ENCODE measurements around the gene SLCO2A1.

The SLCO2A1 gene

DNA sequence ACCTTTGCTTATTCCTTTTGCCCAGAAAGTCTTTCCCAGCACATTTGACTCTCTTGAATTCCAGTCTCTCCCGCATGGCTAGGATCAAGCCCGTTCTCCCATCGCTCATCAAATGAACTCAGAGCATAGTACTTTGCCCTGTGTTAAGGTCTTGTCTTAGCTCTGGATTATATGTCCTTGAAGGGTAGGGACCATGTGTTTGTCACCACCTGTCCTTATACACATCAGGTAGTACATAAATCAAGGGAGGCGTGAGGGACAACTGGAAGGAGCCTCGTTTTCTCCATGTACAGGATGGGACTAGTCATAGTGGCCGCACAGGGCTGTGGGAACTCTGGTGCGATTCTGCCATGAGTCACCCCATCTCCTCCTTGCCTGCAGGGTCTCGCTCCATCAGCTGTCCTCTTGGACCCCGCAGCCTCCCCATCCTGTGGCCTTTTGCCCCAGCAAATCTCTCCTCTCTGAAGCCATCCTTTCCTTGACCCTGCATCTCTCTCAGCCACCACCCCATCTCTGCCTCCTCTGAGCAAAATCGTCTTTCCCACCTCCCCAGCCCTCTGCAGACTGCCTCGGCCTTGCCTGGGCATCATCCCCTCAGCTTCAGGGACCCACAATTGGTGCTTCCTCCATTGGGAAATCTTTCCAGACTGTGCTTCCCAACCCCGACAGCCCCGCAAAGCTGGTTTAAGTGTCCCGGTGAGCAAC is 100.7 kb downstream of the SLCO2A1 start:
- DNase-seq = no peak

DNA sequence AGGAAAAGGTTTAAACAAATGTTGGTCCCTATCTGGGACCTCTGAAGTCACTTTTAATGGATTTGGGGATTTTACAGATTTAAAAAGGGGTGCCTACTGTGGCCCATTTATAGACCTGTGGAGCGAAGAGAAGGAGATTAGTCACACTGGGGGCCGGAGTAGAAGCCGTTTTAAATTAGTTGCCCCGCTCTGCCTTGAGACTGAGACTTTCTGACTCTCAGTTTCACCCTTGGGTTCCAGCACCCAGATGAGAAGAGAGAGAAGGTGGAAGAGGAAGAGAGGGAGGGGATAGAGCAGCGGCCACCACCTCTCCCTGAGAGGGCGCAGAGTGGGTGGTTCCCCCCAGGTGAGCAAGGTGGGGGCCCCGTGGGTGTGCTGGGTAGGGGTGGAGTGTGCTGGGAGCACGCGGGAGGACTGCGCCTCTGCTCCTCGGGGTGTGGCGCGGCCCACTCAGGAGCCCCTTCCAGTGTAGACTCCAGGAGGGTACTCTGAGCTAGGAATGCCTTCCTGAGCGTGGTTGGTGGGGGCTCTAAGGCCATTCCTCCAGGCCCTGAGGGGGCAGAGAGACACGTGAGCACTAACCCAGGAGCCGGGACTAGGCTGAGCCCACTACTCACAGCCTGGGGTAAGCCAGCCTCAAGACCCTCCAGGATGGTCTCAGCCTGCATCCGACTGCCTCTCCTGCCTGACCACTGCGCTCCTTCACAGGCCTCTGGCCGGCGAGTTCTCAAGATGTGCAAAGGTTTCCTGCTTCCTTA is 101.4 kb downstream of the SLCO2A1 start:
- DNase-seq = no peak

DNA sequence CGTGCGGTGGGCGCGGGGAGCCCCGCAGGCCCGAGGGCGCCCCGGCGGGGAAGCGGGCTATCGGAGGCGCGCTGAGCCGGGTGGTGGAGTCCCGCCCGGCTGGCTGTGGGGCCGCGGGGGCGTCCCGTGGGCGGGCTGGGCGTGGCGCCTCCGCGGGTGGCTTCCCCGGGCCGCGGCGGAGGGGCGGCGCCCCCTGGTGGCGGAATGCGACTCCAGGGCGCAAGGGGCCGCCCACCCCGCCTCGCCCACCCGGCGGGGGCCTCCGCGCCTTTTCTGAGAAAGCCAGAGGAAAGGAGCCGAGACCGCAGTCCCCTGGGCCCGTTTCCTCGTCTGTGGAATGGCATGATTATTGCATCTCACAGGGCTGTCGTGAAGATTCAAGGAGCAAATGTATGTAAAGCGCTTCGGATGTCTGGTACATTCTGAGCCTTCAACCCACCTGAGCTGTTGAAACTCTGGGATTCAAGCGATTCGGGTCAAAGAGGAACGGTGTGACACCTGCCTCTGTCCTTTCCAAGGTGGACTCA is 102.1 kb downstream of the SLCO2A1 start:
- DNase-seq = peak; percentile 47

DNA sequence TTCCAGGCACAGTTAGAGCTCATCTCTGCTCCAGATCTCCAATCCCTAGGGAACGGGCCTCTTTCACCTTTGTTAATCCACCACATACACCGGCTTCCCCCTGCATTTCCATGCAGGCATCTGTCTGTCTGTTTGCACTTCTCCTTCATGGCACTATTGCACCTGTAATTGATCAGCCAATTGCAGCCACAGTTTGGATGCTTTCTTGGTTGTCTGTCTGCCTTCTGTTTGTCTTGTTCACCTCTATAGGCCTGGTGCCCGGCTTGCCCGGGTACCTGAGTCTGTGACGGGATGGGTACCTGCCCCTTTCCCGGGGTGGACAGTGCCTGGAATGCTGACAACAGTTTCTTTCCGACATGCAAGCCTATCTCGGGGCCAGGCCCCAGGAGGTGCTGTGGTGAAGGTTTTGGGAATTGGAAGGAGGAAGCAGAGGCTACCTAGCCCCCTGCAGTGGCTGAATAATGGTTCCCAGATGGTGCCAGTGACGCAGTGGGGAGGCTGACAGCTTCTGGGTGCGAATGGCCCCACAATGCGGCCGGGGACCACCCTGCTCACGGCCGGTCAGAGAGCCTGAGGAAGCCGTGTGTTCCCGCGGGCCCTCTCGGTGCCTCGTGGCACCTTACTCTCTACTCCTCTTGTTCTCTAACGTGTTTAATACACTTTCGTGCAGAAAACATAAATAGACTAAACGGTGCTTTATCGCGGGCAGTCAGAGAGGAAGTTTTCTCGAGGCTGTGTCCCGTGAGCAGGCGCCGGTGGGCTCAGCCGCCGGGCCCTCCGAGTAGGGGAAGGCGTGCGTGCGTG is 102.8 kb downstream of the SLCO2A1 start:
- DNase-seq = no peak

DNA sequence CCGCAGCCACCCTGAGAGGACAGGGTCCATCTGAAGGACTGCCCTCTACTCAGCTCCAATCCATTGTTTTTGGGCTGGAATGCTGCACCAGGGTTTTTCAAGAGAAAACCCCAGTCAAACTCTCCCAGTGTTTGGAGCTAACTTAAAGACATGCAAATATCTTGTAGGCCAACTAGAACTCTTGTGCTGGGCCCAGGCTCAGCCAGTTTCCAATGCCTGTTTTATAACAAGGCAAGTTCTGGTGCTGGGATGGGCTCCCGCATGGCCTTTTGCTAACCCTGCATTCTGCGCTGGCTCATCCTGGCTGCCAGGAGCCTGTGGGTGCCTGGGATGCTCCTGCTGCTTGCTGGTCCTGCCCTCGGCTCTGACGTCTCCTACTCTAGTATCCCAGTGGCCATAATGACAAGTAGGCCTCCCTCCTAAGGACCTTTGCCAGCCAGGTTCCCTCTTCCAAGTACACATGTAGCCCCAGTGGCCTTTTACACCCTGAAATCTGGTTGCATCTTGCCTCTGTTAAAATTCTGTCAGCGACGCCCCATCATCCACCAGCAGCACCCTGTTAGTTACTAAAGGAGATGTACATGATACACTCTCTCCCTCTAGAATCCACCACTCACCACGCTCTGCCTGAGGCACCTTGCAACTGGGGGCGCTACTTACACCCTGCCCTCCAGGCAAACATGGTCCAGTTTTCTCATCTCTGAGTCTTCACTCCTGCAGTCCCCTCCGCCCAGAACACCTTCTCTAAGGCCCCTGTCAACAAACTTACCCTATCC is 103.6 kb downstream of the SLCO2A1 start:
- no peak for DNase-seq

DNA sequence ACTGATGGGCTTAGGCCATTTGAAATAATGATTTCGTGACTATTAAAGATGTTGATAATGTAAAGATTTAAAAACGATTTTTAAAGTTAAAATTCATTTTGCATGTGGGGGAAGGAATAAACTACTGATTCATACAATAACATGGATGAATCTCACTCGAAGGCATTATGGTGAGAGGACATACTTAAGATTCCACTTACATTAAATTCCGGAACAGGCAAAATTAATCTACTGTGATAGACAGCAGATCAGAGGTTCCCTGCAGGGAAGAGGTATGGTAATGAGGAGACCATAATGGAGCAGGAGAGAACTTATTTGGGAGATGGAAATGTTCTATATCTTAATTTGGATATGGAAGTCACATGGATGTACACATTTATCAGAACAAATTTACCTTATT is 105.7 kb downstream of the SLCO2A1 start:
- no peak for DNase-seq

DNA sequence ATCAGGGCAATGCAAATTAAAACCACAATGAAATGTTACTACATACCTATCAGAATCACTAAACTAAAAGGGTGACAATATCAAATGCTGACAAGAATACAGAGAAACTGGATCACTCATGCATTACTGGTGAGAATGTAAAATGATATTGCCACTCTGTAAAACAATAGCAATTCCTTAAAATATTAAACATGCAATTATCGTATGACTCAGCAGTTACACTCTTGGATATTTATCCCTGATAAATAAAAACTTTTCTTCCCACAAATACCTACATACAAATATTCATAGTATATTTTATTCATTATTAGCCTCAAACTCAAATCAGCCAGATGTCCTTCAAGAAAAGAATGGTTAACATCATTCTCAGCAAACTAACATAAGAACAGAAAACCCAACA is 108.1 kb downstream of the SLCO2A1 start:
- DNase-seq = no peak

DNA sequence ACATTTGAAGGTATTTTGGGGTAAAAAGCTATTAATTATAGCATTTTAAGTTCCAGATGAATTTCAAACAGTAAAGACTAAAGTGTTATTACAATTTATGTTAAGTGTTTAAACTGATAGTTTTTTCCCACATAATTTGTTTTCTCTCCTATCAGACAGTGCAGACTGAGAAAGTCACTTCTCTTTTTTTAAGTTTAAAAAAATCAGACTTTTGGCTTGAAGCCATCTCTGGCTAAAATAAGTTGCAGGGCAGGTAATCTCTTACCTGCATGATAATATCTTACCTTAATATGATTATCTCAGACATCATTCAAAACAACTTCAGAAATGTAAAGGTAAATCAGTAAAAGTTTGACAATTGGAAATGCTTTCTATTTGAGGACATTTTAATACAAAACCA is 112.6 kb downstream of the SLCO2A1 start:
- no peak for DNase-seq

DNA sequence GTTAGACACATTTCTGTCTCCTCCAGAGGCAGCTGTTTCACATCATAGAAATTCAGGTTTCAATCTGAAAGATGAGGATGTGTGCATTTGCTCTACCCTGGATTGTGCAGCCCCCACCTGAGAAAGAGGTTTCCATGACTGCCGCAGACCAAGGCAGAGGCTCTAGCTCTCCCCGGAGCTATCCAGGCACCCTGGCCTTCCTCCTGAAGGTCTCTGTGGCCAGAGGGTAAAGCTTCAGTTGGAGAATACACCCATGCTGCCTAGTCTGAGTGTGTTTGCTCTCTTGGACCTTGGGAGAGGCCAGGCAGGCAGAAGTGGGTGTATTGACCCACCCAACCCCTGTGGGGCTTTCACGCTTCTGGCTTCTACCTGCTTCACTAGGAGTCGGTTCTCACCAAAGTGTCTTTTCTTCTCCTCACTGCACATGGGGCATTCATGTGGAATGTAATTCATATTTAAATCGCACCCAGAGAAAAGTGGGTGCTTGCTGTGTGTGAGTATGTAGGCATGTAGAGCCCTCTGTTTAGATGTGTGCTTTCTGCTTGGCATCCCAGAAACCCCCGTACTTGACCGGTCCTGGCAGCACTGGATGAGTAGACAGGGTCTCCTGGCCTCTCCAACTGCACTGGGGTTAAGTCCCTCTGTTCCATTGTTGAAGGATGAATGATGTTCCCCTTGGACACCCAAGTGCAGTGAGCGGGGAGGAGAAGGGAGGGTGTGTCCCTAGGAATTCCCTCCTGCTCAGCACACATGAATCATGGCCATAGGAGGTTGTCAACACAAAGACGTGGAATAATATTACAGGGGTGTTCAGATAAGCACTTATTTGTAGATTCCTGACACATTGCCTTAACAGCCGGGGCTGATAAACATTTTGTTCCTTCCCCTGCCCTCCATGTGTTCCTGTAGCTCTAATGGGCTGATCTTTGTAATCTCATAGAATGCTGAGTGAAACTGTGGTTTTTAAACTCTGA is 113.8 kb downstream of the SLCO2A1 start:
- no peak for DNase-seq

DNA sequence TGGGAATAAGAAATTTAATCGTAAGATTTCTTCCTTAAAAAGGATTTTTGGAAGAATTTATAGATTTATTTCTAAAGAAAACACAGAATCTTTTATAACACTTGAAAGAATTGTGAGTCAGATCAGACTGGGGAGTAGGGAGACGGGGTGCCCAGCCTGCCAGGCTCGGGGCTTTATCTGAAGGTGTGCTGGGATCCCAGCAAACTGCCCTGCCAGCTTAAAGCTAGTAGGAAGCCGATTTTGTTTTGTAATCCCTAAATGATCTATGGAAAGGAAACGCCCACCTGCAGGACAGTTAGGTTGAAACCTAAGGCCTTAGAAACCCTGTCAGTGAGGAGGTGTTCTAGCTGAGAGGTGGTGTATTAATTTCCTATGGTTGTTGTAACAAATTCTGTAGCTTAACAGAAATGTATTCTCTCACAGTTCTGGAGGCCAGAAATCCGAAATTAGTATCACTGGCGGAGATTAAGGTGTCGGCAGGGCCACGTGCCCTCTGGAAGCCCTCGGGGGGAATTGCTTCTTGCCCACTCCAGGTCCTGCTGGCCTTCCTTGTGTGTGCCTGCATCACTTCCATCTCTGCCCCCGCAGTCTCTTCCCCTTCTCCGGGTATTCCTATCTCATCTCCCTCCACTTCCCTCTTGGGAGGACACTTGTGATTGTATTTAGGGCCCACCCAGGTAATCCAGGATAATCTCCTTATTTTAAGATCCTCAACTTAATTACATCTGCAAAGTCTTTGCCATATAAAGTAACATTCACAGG is 114.7 kb downstream of the SLCO2A1 start:
- DNase-seq = no peak

DNA sequence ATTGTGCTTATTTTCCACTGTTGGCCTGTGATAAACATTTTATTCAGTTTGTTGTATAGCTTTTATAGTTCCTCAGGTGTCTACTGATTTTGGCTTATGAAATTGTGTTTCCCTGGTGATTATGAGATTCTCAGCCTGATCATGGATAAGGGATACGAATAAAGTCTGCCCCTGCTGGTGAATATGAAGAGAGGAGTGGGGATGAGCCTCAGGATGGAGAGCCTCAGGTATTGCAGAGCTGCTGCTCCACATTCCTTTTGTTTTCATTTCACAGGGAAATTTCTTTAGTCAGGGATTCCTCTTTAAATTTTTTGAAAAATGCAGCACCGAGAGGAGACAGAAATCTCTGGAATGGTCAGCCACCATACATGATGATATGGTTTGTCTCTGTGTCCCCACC is 119.3 kb downstream of the SLCO2A1 start:
- no peak for DNase-seq

DNA sequence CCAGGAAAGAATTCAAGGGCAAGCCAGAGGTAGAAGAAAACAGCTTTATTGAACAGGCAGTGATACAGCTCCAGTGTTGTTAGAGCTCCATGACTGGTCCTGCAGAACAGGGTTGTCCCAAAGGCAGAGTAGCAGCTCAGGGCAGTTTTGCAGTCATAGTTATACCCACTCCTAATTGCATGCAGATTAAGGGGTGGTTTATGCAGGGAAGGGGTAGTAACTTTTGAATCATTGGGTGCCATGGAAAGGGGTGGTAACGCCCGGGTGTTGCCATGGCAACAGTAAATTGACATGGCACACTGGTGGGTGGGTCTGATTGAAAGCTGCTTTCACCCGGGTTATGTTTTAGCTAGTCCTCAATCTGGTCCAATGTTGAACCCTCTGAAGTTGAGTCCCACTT is 124.3 kb downstream of the SLCO2A1 start:
- no peak for DNase-seq

DNA sequence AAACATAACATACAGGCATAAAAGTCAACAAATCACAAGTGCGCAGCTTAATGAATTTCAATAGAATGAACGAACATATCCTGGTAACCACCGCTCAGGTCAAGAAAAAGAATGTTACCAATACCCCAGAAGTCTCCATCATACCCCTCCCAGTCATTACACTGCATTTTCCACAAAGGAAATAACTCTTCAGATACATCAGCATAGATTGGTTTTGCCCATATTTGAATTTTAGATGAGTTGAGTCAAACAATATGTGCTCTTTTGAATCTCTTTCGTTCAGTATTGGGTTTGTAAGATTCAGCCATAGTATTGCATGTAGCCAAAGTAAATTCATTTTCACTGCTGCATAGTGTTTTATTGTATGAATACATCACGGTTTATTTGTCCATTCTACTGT is 127.9 kb downstream of the SLCO2A1 start:
- no peak for DNase-seq

DNA sequence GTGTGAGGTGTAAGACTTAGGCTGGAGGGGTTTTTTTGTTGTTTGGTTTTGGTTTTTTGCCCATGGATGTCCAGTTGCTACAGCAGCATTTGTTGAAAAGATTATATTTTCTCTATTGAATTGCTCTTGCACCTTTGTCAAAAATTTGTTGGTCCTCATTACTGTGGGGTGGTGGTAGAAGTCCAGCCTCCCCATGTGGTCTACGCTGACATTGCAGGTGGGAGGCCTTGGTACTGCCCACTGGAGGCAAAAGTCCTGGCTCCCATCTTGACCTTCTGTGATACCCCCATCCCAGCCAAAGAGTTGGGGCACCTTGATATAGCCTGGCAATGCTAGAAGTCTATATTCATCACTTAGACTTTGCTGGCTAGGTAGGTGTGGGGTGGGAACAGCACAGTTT is 128.6 kb downstream of the SLCO2A1 start:
- DNase-seq = no peak

DNA sequence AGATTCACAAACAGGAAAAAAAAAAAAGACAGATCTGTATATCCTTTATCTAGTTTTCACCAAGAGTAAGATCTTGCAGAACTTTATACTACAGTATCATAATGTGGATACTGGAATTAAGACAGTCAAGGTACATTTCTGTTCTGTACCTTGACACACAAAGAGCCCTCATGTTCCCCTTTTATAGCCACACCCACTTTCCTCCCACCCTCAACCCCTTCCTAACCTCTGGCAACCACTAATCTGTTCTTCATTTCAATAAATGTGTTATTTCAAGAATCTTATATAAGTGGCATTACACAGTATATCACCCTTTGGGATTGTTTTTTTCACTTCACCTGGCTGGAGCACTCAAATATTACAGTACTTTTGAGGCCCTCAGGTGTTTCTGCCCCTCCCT is 130.4 kb downstream of the SLCO2A1 start:
- no peak for DNase-seq

DNA sequence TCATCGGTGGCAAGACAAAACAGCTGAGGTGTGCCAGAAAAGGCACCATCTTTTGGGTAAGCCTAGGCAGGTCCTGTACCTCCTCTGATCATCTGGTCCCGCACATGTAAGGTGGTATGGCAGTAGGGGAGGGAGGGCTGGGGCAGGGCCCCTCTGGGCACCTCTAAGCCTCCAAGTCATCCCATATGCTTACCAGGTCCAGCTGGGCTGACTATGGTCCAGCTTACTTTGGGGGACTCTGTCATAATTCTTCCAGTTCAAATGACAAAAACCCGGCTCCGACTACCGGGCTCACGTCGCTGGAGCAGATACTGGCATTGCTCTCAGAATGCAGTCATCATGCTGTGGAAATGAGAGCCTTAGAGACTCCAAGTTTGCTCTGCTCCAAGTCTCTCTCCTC is 132.2 kb downstream of the SLCO2A1 start:
- no peak for DNase-seq

DNA sequence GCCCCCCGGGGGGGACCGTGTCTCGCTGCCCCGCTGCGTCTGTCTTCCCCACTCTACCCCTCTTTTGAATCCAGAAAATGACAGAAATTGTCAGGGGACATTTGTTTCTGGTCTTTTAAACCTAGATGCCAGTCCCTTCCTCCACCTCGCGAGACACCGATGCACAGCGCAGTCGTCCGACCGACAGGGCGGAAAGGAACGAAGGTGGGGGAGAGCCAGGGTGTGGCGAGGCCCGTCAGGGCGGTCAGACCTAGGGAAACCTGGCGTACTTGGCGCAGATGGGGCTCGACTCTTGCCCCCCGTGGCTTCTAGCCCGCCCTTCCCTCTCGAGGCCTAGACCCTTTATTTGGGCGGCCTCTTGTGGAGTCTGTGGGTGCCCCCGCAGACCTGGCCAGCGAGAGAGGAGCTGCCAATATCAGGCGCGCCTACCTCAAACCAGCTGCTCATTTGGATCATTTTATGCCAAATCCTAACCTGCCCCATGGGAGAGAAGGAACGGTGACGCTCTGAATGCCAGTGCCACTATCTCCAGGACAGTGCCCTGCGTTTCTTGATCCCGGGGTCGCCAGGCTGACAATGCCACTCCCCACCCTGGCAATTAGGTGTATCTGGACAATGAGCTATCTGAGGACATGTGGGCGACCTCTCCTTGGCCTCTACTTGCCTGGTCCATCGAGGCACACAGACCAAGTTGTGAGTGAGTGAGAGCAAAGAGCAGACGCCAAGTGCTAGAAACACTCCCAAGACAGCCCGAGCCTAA is 133.5 kb downstream of the SLCO2A1 start:
- no peak for DNase-seq

DNA sequence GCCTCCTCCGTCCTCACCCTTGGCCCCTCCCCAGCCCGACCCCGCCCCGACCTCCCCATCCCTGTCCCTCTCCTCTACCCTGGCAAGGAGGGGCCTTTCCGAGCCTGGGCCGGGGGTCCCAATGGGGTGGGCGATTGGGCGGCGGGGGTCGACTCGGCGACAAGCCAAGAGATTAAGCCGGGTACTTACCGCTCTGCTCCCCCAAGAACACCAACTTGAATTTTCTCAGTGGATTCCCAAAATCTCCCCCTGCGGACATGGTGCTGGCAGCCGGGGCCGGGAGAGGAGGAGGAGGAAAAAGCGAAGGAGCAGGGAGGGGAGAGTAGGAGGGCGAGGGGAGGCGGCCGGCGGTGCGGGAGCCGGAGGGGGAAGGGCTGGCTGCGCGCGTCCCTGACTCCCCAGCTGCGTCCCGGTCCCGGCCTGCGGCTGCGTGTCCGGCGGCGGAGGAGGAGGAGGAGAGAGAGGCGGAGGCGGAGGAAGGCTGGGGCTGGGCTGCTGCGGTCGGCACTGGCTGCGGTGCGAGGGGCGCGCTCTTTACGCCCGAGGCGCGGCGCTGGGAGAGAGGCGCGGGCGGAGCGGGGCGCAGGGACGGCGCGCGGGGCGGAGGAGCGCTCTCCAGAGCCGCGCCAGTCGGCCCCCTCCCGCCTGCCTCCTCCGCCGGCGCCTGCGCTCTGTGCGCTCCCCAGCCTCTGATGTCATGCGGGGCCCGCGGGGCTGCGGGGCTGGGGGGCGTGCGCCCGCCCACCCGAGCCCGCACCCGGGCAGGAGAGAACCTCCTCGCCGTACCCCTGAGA is 134.3 kb downstream of the SLCO2A1 start, which contains the start of gene RAB6B:
Gene RAB6B, minus strand, starts transcription at position 675 of the 794 bp plus-strand sequence. Its CDS starts 416 bp downstream, at position 259.
- DNase-seq = peak; percentile 50
